ENCODE results near the gene CTXND1. TPM values are rescaled to one million over a fixed set of nuclear protein-coding genes. Genes with fewer than 3 reads are reported as not detected.

CTXND1 gene
- total and polyA plus RNA-seq, 2 of the 13 experiments (the other 11 are each of a cell fraction or from before 2014, with no cell fraction given) = 1.2 to 2.1 TPM

- peak; percentile 79; the same call in 1 of the 2 replicates for TF ChIP-seq CAMTA2 (CRISPR knock-in tag; IDR thresholded peaks at IDR 0.05; ENCODE audit: borderline replicate concordance)
- no peak for TF ChIP-seq LBX2 (CRISPR knock-in tag; IDR thresholded peaks at IDR 0.05; ENCODE audit: borderline replicate concordance)
- TF ChIP-seq HMGXB4 (CRISPR knock-in tag; IDR thresholded peaks at IDR 0.05; ENCODE audit: borderline replicate concordance in 1 of 2, low read depth in 1 of 2) = 0 out of 4 replicates have a peak, but pooled peaks of 1 of the 2 experiments have one; percentile 45
- no peak for TF ChIP-seq ZNF570 (CRISPR knock-in tag; IDR thresholded peaks at IDR 0.05; ENCODE audit: borderline replicate concordance)
- 0 out of 2 replicates have a peak, but pooled peaks have one; percentile 18 for TF ChIP-seq NR2C2 (CRISPR knock-in tag; IDR thresholded peaks at IDR 0.05; ENCODE audit: borderline replicate concordance)
- peak; percentile 51 for TF ChIP-seq ZNF292 (CRISPR knock-in tag; IDR thresholded peaks at IDR 0.05; ENCODE audit: borderline replicate concordance, low read depth)
- TF ChIP-seq ARID5B (CRISPR knock-in tag; IDR thresholded peaks at IDR 0.05) = peak; percentile 23; the same call in 1 of the 2 replicates
- TF ChIP-seq ZNF180 (CRISPR knock-in tag; IDR thresholded peaks at IDR 0.05; ENCODE audit: borderline replicate concordance, low read depth) = no peak
- TF ChIP-seq KDM6A (CRISPR knock-in tag; IDR thresholded peaks at IDR 0.05; ENCODE audit: low read depth) = no peak
- no peak for TF ChIP-seq ZNF713 (CRISPR knock-in tag; IDR thresholded peaks at IDR 0.05)
- no peak for TF ChIP-seq ZNF251 (CRISPR knock-in tag; IDR thresholded peaks at IDR 0.05)
- no peak; the same call in 1 of the 2 replicates for TF ChIP-seq NFATC3 (CRISPR knock-in tag; IDR thresholded peaks at IDR 0.05)
- TF ChIP-seq RAD21 (CRISPR knock-in tag; IDR thresholded peaks at IDR 0.05) = peak; percentile 37; the same call in 1 of the 2 replicates
- no peak for TF ChIP-seq ZNF7 (CRISPR knock-in tag; IDR thresholded peaks at IDR 0.05)
- TF ChIP-seq GLI4 (CRISPR knock-in tag; IDR thresholded peaks at IDR 0.05; ENCODE audit: borderline replicate concordance) = no peak
- TF ChIP-seq CBX1 (IDR thresholded peaks at IDR 0.05; ENCODE audit: low read depth) = no peak
- no peak for TF ChIP-seq MNT (IDR thresholded peaks at IDR 0.05)
- peak; percentile 58; the same call in 1 of the 2 replicates for TF ChIP-seq ATF7-NPFF (CRISPR knock-in tag; IDR thresholded peaks at IDR 0.05; ENCODE audit: low read depth)
- TF ChIP-seq BORCS8-MEF2B (CRISPR knock-in tag; IDR thresholded peaks at IDR 0.05) = peak; percentile 43
- peak; percentile 38; the same call in 1 of the 2 replicates for TF ChIP-seq HES4 (CRISPR knock-in tag; IDR thresholded peaks at IDR 0.05; ENCODE audit: borderline replicate concordance)
Measured at GRCh38 chr15:80152896-80153876, 98.8 kb downstream of the CTXND1 start, which contains the start of gene FAH (continued).

All from HepG2 (cell line).